Upper lobe of left lung (tissue), 6 donors: ENCODE data around the gene PSMG4. TPM values are rescaled to one million over a fixed set of nuclear protein-coding genes. Genes with fewer than 3 reads are reported as not detected.

Experiments
- ATAC-seq, 2 donors: fragments of 200-7000 bp; cut with Tn5 transposase; one replicate each; pipeline ENCODE4 v1.9.1; 2022; ENCODE audit warnings: mild to moderate bottlenecking in 2 of 2, moderate library complexity in 2 of 2; ENCODE audit not compliant: low FRiP score in 2 of 2
- DNase-seq, 2 donors: peaks; one replicate each; pipeline ENCODE4 v3.0.0-alpha.2; 2019 to 2020
- H3K27ac ChIP-seq, 4 donors: fragments of 200-600 bp; sonication (generic); one replicate each; pipeline ENCODE4 v1.5.1; 2016 to 2019
- H3K27me3 ChIP-seq, 4 donors: fragments of 200-600 bp; sonication (generic); one replicate each; pipeline ENCODE4 v1.5.1; 2017 to 2019
- H3K36me3 ChIP-seq, 4 donors: fragments of 200-600 bp; sonication (generic); one replicate each; pipeline ENCODE4 v1.5.1; 2016 to 2019
- H3K4me1 ChIP-seq, 4 donors: fragments of 200-600 bp; sonication (generic); one replicate each; pipeline ENCODE4 v1.5.1; 2018 to 2019
- H3K4me3 ChIP-seq, 4 donors: fragments of 200-600 bp; sonication (generic); one replicate each; pipeline ENCODE4 v1.5.1; 2017 to 2019; ENCODE audit warnings: mild to moderate bottlenecking in 2 of 4, moderate library complexity in 1 of 4
- H3K9me3 ChIP-seq, 4 donors: fragments of 200-600 bp; sonication (generic); one replicate each; pipeline ENCODE4 v1.5.1; 2018 to 2019
- CTCF ChIP-seq, 6 experiments: fragments of 450-650 bp in 4 of 6; fragments of 200-600 bp in 2 of 6; sonication (generic) in 2 of 6; IDR thresholded peaks; one replicate each; pipeline ENCODE4 v1.5.1; 2016 to 2019; ENCODE audit warnings: antibody characterized with exemption in 6 of 6
- EP300 ChIP-seq, 4 donors: sonication (generic); formaldehyde crosslinking; IDR thresholded peaks; one replicate each; pipeline ENCODE4 v1.5.1; 2017; ENCODE audit warnings: antibody characterized with exemption in 4 of 4, control low read depth in 2 of 4
- POLR2A ChIP-seq, 4 donors: fragments of 450-650 bp; IDR thresholded peaks; one replicate each; pipeline ENCODE4 v1.5.1; 2016 to 2017; ENCODE audit warnings: antibody characterized with exemption in 4 of 4, mild to moderate bottlenecking in 2 of 4
- POLR2AphosphoS5 ChIP-seq, 2 donors: sonication (generic); formaldehyde crosslinking; IDR thresholded peaks; one replicate each; pipeline ENCODE4 v1.5.1; 2017; ENCODE audit warnings: antibody characterized with exemption in 2 of 2
- WGBS, 2 donors: methylation state at CpG; one replicate each; pipeline ENCODE4 v1.1.5; 2017 to 2018; 5-methylcytosine and 5-hydroxymethylcytosine counted together
- total RNA-seq, 6 donors: library from RNA; depleted of rRNA in 4 of 6; stranded (reverse); fragments of >200 nt in 4 of 6; gene quantifications; one replicate each; pipeline versions ENCODE4 v1.1.0 to v1.2.1, GENCODE V29; 2016 to 2021
- donor health status: DM: no; HTN: no; CAD: no; lungs with moderate emphysema.
- donor health status: DM: no; HTN: yes; CAD: no; lungs with severe emphysema.

The PSMG4 gene
- total RNA-seq, 6 donors from 2014 or later = 17.0 to 24.5 (median 22.9) TPM

GRCh38 chr6:3270258-3270657, 11.5 kb downstream of the PSMG4 start:
- H3K4me1 ChIP-seq = peaks cover 0 to 17% (median 2%) of the 10 kb centered on the region in 4 donors

GRCh38 chr6:3271756-3272155, 13.0 kb downstream of the PSMG4 start:
- WGBS, 2 donors = 77 to 95% methylated on average over 10 to 13 of the region's 13 CpGs
- DNase-seq (no peak), ATAC-seq (no peak)
- H3K9me3 ChIP-seq = no peaks in the 10 kb centered on the region
- H3K27ac ChIP-seq = no peak overlapping the region
- H3K27me3 ChIP-seq = no peaks in the 10 kb centered on the region
- peaks cover 0 to 61% (median 32%) of the 10 kb centered on the region in 4 donors for H3K36me3 ChIP-seq
- TF ChIP-seq CTCF (IDR thresholded peaks at IDR 0.05) (no peak), POLR2AphosphoS5 (IDR thresholded peaks at IDR 0.05) (no peak), POLR2A (IDR thresholded peaks at IDR 0.05) (no peak), EP300 (IDR thresholded peaks at IDR 0.05) (no peak)
- H3K4me3 ChIP-seq = no peak overlapping the region
- peaks cover 0 to 17% (median 2%) of the 10 kb centered on the region in 4 donors for H3K4me1 ChIP-seq

More at GRCh38 chr6:3270258-3270657, 11.5 kb downstream of the PSMG4 start:
- no peaks in the 10 kb centered on the region for H3K9me3 ChIP-seq
- no peak overlapping the region for H3K4me3 ChIP-seq
- ATAC-seq (peak; percentile 19 to 69), DNase-seq (peak in 1 of 2 donors; percentile 71)
- no peak overlapping the region for H3K27ac ChIP-seq
- WGBS, 2 donors = 55 to 62% methylated on average over 13 to 14 of the region's 15 CpGs
- H3K36me3 ChIP-seq = peaks cover 0 to 65% (median 32%) of the 10 kb centered on the region in 4 donors
- TF ChIP-seq POLR2A (IDR thresholded peaks at IDR 0.05) (no peak), POLR2AphosphoS5 (IDR thresholded peaks at IDR 0.05) (no peak)
- no peaks in the 10 kb centered on the region for H3K27me3 ChIP-seq

- peak in 1 of 2 donors; percentile 76 for DNase-seq
- Histone ChIP-seq H3K4me1 (peaks cover 0 to 9% (median 2%) of the 10 kb centered on the region in 4 donors), H3K4me3 (no peak overlapping the region), H3K36me3 (peaks cover 0 to 53% (median 32%) of the 10 kb centered on the region in 4 donors), H3K27ac (no peak overlapping the region), H3K9me3 (no peaks in the 10 kb centered on the region), H3K27me3 (no peaks in the 10 kb centered on the region)
- no peak for ATAC-seq
- 93 to 95% methylated on average over 31 to 32 of the region's 32 CpGs for WGBS, 2 donors
- TF ChIP-seq POLR2AphosphoS5 (IDR thresholded peaks at IDR 0.05) (no peak), POLR2A (IDR thresholded peaks at IDR 0.05) (no peak), EP300 (IDR thresholded peaks at IDR 0.05) (no peak), CTCF (IDR thresholded peaks at IDR 0.05) (no peak)
Observed at GRCh38 chr6:3272911-3273547, 14.3 kb downstream of the PSMG4 start.

GRCh38 chr6:3273707-3274521, 15.2 kb downstream of the PSMG4 start:
- 60 to 81% methylated on average over 6 to 9 of the region's 9 CpGs for WGBS, 2 donors
- Histone ChIP-seq H3K4me1 (peaks cover 0 to 9% (median 2%) of the 10 kb centered on the region in 4 donors), H3K27me3 (no peaks in the 10 kb centered on the region), H3K36me3 (peaks cover 0 to 45% (median 30%) of the 10 kb centered on the region in 4 donors), H3K9me3 (no peaks in the 10 kb centered on the region), H3K4me3 (no peak overlapping the region), H3K27ac (no peak overlapping the region)
- no peak for ATAC-seq
- no peak for TF ChIP-seq CTCF (IDR thresholded peaks at IDR 0.05)
- TF ChIP-seq POLR2AphosphoS5 (IDR thresholded peaks at IDR 0.05) = no peak
- TF ChIP-seq POLR2A (IDR thresholded peaks at IDR 0.05) = no peak
- no peak for TF ChIP-seq EP300 (IDR thresholded peaks at IDR 0.05)
- DNase-seq = no peak
